ENCODE results near the gene SLCO2A1.

Gene SLCO2A1

GRCh38 chr3:133899311-133899710 is 130.4 kb downstream of the SLCO2A1 start:
- no peak for TF ChIP-seq ZNF548 (tag by site-specific recombination; IDR thresholded peaks at IDR 0.05)
- TF ChIP-seq ZNF529 (tag by site-specific recombination; IDR thresholded peaks at IDR 0.05; ENCODE audit: insufficient replicate concordance), result no peak
- TF ChIP-seq ZNF394 (tag by site-specific recombination; IDR thresholded peaks at IDR 0.05; ENCODE audit: borderline replicate concordance), result no peak
- TF ChIP-seq ZNF10 (tag by site-specific recombination; IDR thresholded peaks at IDR 0.05), result no peak
- no peak for TF ChIP-seq ZNF530 (tag by site-specific recombination; IDR thresholded peaks at IDR 0.05; ENCODE audit: low read depth)
- no peak for TF ChIP-seq ZBTB7A (tag by site-specific recombination; IDR thresholded peaks at IDR 0.05; ENCODE audit: low read depth)
- no peak for TF ChIP-seq SETDB1 (IDR thresholded peaks at IDR 0.05; ENCODE audit: insufficient read length, low read length)
- TF ChIP-seq PRDM4 (tag by site-specific recombination; IDR thresholded peaks at IDR 0.05), result no peak
- TF ChIP-seq ZNF785 (tag by site-specific recombination; IDR thresholded peaks at IDR 0.05), result no peak
- TF ChIP-seq ZNF555 (tag by site-specific recombination; conservative IDR thresholded peaks at IDR 0.05), result no peak
- TF ChIP-seq, protein P1, sequence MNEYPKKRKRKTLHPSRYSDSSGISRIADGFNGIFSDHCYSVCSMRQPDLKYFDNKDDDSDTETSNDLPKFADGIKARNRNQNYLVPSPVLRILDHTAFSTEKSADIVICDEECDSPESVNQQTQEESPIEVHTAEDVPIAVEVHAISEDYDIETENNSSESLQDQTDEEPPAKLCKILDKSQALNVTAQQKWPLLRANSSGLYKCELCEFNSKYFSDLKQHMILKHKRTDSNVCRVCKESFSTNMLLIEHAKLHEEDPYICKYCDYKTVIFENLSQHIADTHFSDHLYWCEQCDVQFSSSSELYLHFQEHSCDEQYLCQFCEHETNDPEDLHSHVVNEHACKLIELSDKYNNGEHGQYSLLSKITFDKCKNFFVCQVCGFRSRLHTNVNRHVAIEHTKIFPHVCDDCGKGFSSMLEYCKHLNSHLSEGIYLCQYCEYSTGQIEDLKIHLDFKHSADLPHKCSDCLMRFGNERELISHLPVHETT (tag by site-specific recombination; IDR thresholded peaks at IDR 0.05), result no peak
- TF ChIP-seq ZNF426 (tag by site-specific recombination; IDR thresholded peaks at IDR 0.05), result no peak
- TF ChIP-seq ZNF792 (tag by site-specific recombination; IDR thresholded peaks at IDR 0.05), result no peak
- TF ChIP-seq ZNF221 (tag by site-specific recombination; IDR thresholded peaks at IDR 0.05; ENCODE audit: borderline replicate concordance), result no peak
- ChIA-PET CTCF (no interaction called here), POLR2A (no interaction called here)
- H3K4me3 ChIP-seq (ENCODE audit: low read depth, low read length), result no peak overlapping the region
- H3K9me3 ChIP-seq (ENCODE audit: control insufficient read depth, insufficient read depth, low read depth, low read length), result no peaks in the 10 kb centered on the region
- H3K27ac ChIP-seq (ENCODE audit: extremely low read depth, low read depth, low read length), result no peak overlapping the region
- H3K4me1 ChIP-seq (ENCODE audit: control insufficient read depth, insufficient read depth, low read length), result no peaks in the 10 kb centered on the region; the same call in 1 of the 2 replicates
- no peaks in the 10 kb centered on the region for H3K36me3 ChIP-seq (ENCODE audit: control insufficient read depth in 2 of 2, insufficient read depth in 1 of 2, low read length in 2 of 2)

- Histone ChIP-seq H3K4me3 (ENCODE audit: low read depth, low read length) (no peak overlapping the region), H3K36me3 (ENCODE audit: control insufficient read depth in 2 of 2, insufficient read depth in 1 of 2, low read length in 2 of 2) (no peaks in the 10 kb centered on the region), H3K9me3 (ENCODE audit: control insufficient read depth, insufficient read depth, low read depth, low read length) (no peaks in the 10 kb centered on the region), H3K4me1 (ENCODE audit: control insufficient read depth, insufficient read depth, low read length) (no peaks in the 10 kb centered on the region; the same call in 1 of the 2 replicates), H3K27ac (ENCODE audit: extremely low read depth, low read depth, low read length) (no peak overlapping the region)
- TF ChIP-seq ZNF623 (tag by site-specific recombination; IDR thresholded peaks at IDR 0.05) (no peak), ZNF18 (tag by site-specific recombination; IDR thresholded peaks at IDR 0.05) (no peak), ZNF654 (tag by site-specific recombination; IDR thresholded peaks at IDR 0.05; ENCODE audit: low read depth) (no peak), ZNF768 (tag by site-specific recombination; IDR thresholded peaks at IDR 0.05) (no peak), ZNF155 (tag by site-specific recombination; IDR thresholded peaks at IDR 0.05) (no peak), ZBTB48 (tag by site-specific recombination; IDR thresholded peaks at IDR 0.05) (no peak), ZFHX2 (tag by site-specific recombination; conservative IDR thresholded peaks at IDR 0.05) (no peak), ZNF791 (tag by site-specific recombination; IDR thresholded peaks at IDR 0.05) (no peak), ZNF843 (tag by site-specific recombination; IDR thresholded peaks at IDR 0.05) (no peak), ZNF324 (tag by site-specific recombination; IDR thresholded peaks at IDR 0.05) (no peak)
- TF ChIP-seq, protein P2, sequence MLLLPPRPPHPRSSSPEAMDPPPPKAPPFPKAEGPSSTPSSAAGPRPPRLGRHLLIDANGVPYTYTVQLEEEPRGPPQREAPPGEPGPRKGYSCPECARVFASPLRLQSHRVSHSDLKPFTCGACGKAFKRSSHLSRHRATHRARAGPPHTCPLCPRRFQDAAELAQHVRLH (tag by site-specific recombination; IDR thresholded peaks at IDR 0.05), result no peak
- CTCF ChIA-PET, result interaction anchor here (0.7 to 1.0 kb wide), 2 partner anchors 12 to 32 kb away, joined by 5 to 6 read pairs; no protein-coding TSS in a partner anchor
- POLR2A ChIA-PET, result no interaction called here
These were observed 132.2 kb downstream of the SLCO2A1 start for GRCh38 chr3:133897547-133897946.
